H9 (cell line): ENCODE data around the gene ENO1. TPM values are rescaled to one million over a fixed set of nuclear protein-coding genes. Genes with fewer than 3 reads are reported as not detected.

Experiments
- DNase-seq: peaks from one replicate; pipeline ENCODE4 v3.0.0-alpha.2; 2017
- H2AFZ ChIP-seq: one replicate; pipeline ENCODE4 v1.6.1; 2013; ENCODE audit warnings: mild to moderate bottlenecking, low read length, control low read depth, moderate library complexity
- H2AK5ac ChIP-seq: 2 replicates; pipeline ENCODE4 v1.6.1; 2013; ENCODE audit warnings: low read length, control low read depth, mixed read lengths; ENCODE audit not compliant: insufficient read length
- H2BK120ac ChIP-seq: one replicate; pipeline ENCODE4 v1.6.1; 2013; ENCODE audit warnings: low read depth, mild to moderate bottlenecking, low read length, control low read depth, inconsistent platforms; ENCODE audit not compliant: poor library complexity, severe bottlenecking
- H2BK12ac ChIP-seq: 2 replicates; pipeline ENCODE4 v1.6.1; 2013; ENCODE audit warnings: low read length, control low read depth, mixed read lengths, low read depth; ENCODE audit not compliant: insufficient read length
- H2BK15ac ChIP-seq: 2 replicates; pipeline ENCODE4 v1.6.1; 2013; ENCODE audit warnings: low read depth, low read length, control low read depth
- H2BK20ac ChIP-seq: one replicate; pipeline ENCODE4 v1.6.1; 2013; ENCODE audit warnings: low read depth, mild to moderate bottlenecking, low read length, control low read depth, inconsistent platforms; ENCODE audit not compliant: poor library complexity, severe bottlenecking
- H2BK5ac ChIP-seq: 2 replicates; pipeline ENCODE4 v1.6.1; 2013; ENCODE audit warnings: low read length, control low read depth, mixed read lengths; ENCODE audit not compliant: insufficient read length
- H3K14ac ChIP-seq: 2 replicates; pipeline ENCODE4 v1.6.1; 2013; ENCODE audit warnings: low read length, control low read depth; ENCODE audit not compliant: insufficient read depth
- H3K18ac ChIP-seq: 2 replicates; pipeline ENCODE4 v1.6.1; 2013; ENCODE audit warnings: low read depth, mild to moderate bottlenecking, mixed read lengths, low read length, control low read depth; ENCODE audit not compliant: insufficient read length
- H3K23ac ChIP-seq: 2 replicates; pipeline ENCODE4 v1.6.1; 2013; ENCODE audit warnings: low read length, control low read depth, mixed read lengths, low read depth; ENCODE audit not compliant: insufficient read length
- H3K23me2 ChIP-seq: 2 replicates; pipeline ENCODE4 v1.6.1; 2013; ENCODE audit warnings: low read depth, mild to moderate bottlenecking, mixed read lengths, low read length, control low read depth; ENCODE audit not compliant: insufficient read length, poor library complexity, severe bottlenecking
- H3K27ac ChIP-seq: 2 replicates; pipeline ENCODE4 v1.5.1; 2013; ENCODE audit warnings: low read length, control low read depth, mixed read lengths, low read depth; ENCODE audit not compliant: insufficient read length
- H3K27me3 ChIP-seq: 2 replicates; pipeline ENCODE4 v1.6.1; 2013; ENCODE audit warnings: low read length, control low read depth, inconsistent platforms; ENCODE audit not compliant: insufficient read depth
- H3K4ac ChIP-seq: 2 replicates; pipeline ENCODE4 v1.6.1; 2013; ENCODE audit warnings: low read depth, mild to moderate bottlenecking, control low read depth, inconsistent platforms, low read length, moderate library complexity
- H3K4me1 ChIP-seq: 2 replicates; pipeline ENCODE4 v1.6.1; 2013; ENCODE audit warnings: low read length, control low read depth, inconsistent platforms; ENCODE audit not compliant: insufficient read depth
- H3K4me2 ChIP-seq: 2 replicates; pipeline ENCODE4 v1.6.1; 2013; ENCODE audit warnings: low read length, control low read depth, mixed read lengths; ENCODE audit not compliant: insufficient read length, insufficient read depth
- H3K56ac ChIP-seq: 2 replicates; pipeline ENCODE4 v1.6.1; 2013; ENCODE audit warnings: low read depth, mild to moderate bottlenecking, mixed read lengths, low read length, control low read depth; ENCODE audit not compliant: insufficient read length
- H3K79me1 ChIP-seq: 2 replicates; pipeline ENCODE4 v1.6.1; 2013; ENCODE audit warnings: low read depth, mild to moderate bottlenecking, moderate library complexity, low read length, control low read depth, inconsistent platforms; ENCODE audit not compliant: insufficient read depth, poor library complexity, severe bottlenecking
- H3K79me2 ChIP-seq: 2 replicates; pipeline ENCODE4 v1.6.1; 2013; ENCODE audit warnings: low read length, control low read depth, inconsistent platforms; ENCODE audit not compliant: insufficient read depth
- H3K9ac ChIP-seq: 2 replicates; pipeline ENCODE4 v1.6.1; 2013; ENCODE audit warnings: low read length, control low read depth, mixed read lengths; ENCODE audit not compliant: insufficient read length; ENCODE audit errors: extremely low read depth
- H3K9me3 ChIP-seq: one replicate; pipeline ENCODE4 v1.6.1; 2013; ENCODE audit warnings: low read depth, low read length, inconsistent platforms; ENCODE audit not compliant: control insufficient read depth
- H3T11ph ChIP-seq: one replicate; pipeline ENCODE4 v1.6.1; 2013; ENCODE audit warnings: mild to moderate bottlenecking, low read length, control low read depth, inconsistent platforms
- H4K20me1 ChIP-seq: one replicate; pipeline ENCODE4 v1.6.1; 2013; ENCODE audit not compliant: control insufficient read depth, insufficient read length, insufficient read depth
- H4K5ac ChIP-seq: 2 replicates; pipeline ENCODE4 v1.6.1; 2013; ENCODE audit warnings: low read depth, mild to moderate bottlenecking, mixed read lengths, low read length, control low read depth; ENCODE audit not compliant: insufficient read length
- H4K8ac ChIP-seq: replicated peaks from 2 replicates; pipeline ENCODE4 v1.6.1; 2013; ENCODE audit warnings: low read length, control low read depth, mixed read lengths, low read depth; ENCODE audit not compliant: insufficient read length
- H4K91ac ChIP-seq: 2 replicates; pipeline ENCODE4 v1.6.1; 2013; ENCODE audit warnings: low read depth, mild to moderate bottlenecking, moderate library complexity, mixed read lengths, low read length, control low read depth; ENCODE audit not compliant: insufficient read length
- H3K27ac Mint-ChIP-seq, 3 experiments: 2 replicates in 2 of 3; 3 replicates in 1 of 3; pipeline ENCODE4 v1.8.0; 2020 to 2021; ENCODE audit warnings: mixed read lengths in 3 of 3, mild to moderate bottlenecking in 1 of 3, moderate library complexity in 1 of 3
- H3K27me3 Mint-ChIP-seq: 2 replicates; pipeline ENCODE4 v1.8.0; 2021; ENCODE audit warnings: low read depth, mild to moderate bottlenecking, moderate library complexity, mixed read lengths
- H3K36me3 Mint-ChIP-seq, 3 experiments: 2 replicates in 2 of 3; 3 replicates in 1 of 3; pipeline ENCODE4 v1.8.0; 2020 to 2021; ENCODE audit warnings: low read depth in 3 of 3, mixed read lengths in 3 of 3; ENCODE audit not compliant: insufficient read depth in 1 of 3
- H3K4me1 Mint-ChIP-seq, 2 experiments: 2 replicates each; pipeline ENCODE4 v1.8.0; 2020; ENCODE audit warnings: mixed read lengths in 2 of 2
- H3K4me3 Mint-ChIP-seq, 2 experiments: 2 replicates in 1 of 2; 3 replicates in 1 of 2; pipeline ENCODE4 v1.8.0; 2020 to 2021; ENCODE audit warnings: mild to moderate bottlenecking in 2 of 2, mixed read lengths in 2 of 2, moderate library complexity in 1 of 2
- H3K9me3 Mint-ChIP-seq, 2 experiments: 2 replicates in 1 of 2; 3 replicates in 1 of 2; pipeline ENCODE4 v1.8.0; 2020; ENCODE audit warnings: mild to moderate bottlenecking in 2 of 2, mixed read lengths in 2 of 2, moderate library complexity in 1 of 2
- WGBS: extraction: QIAGEN DNeasy Blood & Tissue Kit; methylation state at CpG from one replicate; pipeline ENCODE4 v1.1.7; 2013; ENCODE audit warnings: missing lambda C conversion rate, low lambda C conversion rate, mixed read lengths; ENCODE audit not compliant: insufficient read length; ENCODE audit errors: extremely low coverage; 5-methylcytosine and 5-hydroxymethylcytosine counted together
- total RNA-seq: library from RNA; stranded (reverse); gene quantifications from 2 replicates; pipeline ENCODE4 v1.2.1, GENCODE V29; 2021
- TF ChIP-seq, protein P1 (sequence below): fragments of 200-600 bp; sonication (generic); conservative IDR thresholded peaks from 3 replicates; pipeline ENCODE4 v1.8.0; 2021; ENCODE audit warnings: antibody characterized with exemption, mild to moderate bottlenecking

The ENO1 gene
- total RNA-seq, 1 experiment from 2014 or later = 1,781 TPM

DNA sequence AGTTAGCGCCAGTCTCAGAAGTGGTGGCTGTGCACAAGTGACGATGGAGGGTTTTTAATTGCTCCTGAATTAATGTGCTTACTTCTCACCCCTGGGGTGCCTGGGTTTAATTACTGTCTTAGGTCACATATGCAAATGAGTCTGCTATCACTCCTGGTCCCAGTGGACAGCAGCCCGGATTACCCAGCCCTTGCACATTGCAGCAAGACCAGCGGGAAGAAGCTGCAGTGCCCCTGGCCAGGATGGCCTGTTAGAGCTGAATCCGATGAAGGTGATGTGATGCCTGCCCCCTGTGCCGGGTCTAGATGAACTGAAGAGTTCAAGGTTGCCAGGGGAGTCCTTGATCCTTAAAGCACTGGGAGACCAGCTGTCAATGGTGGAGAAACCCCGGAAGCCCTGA lies 24.2 kb downstream of the ENO1 start:
- Histone ChIP-seq H3K79me2 (no peaks in the 10 kb centered on the region), H2BK12ac (no peak overlapping the region), H4K8ac (no peak overlapping the region), H4K91ac (no peak overlapping the region), H3K9ac (no peak overlapping the region), H3K4ac (no peak overlapping the region), H3K56ac (no peak overlapping the region), H2AK5ac (no peak overlapping the region), H3K23me2 (no peaks in the 10 kb centered on the region), H2BK5ac (no peak overlapping the region), H3K27me3 (no peaks in the 10 kb centered on the region), H3K18ac (no peak overlapping the region), H3K14ac (no peak overlapping the region), H3K9me3 (no peaks in the 10 kb centered on the region), H3K79me1 (no peaks in the 10 kb centered on the region), H4K5ac (no peak overlapping the region), H2AFZ (no peak overlapping the region), H3K27ac (no peak overlapping the region), H3K23ac (no peak overlapping the region), H3K4me1 (no peaks in the 10 kb centered on the region; the same call in 1 of the 2 replicates), H2BK20ac (no peak overlapping the region), H2BK120ac (no peak overlapping the region), H2BK15ac (no peak overlapping the region), H3T11ph (no peak overlapping the region), H3K4me2 (no peak overlapping the region), H4K20me1 (no peaks in the 10 kb centered on the region)
- WGBS = no CpG with 5 or more reads among the region's 7 CpGs
- no peak for DNase-seq
- H3K9me3 Mint-ChIP-seq = no peaks in the 10 kb centered on the region
- peaks cover 11 to 28% (median 20%) of the 10 kb centered on the region in 3 experiments; a peak in 6 of 7 replicates for H3K36me3 Mint-ChIP-seq
- H3K4me3 Mint-ChIP-seq = no peak overlapping the region
- no peaks in the 10 kb centered on the region; the same call in 1 of the 2 replicates for H3K27me3 Mint-ChIP-seq
- peaks cover 11 to 16% of the 10 kb centered on the region in 2 experiments for H3K4me1 Mint-ChIP-seq
- no peak overlapping the region; a peak in 1 of 7 replicates for H3K27ac Mint-ChIP-seq
- TF ChIP-seq, protein P1, sequence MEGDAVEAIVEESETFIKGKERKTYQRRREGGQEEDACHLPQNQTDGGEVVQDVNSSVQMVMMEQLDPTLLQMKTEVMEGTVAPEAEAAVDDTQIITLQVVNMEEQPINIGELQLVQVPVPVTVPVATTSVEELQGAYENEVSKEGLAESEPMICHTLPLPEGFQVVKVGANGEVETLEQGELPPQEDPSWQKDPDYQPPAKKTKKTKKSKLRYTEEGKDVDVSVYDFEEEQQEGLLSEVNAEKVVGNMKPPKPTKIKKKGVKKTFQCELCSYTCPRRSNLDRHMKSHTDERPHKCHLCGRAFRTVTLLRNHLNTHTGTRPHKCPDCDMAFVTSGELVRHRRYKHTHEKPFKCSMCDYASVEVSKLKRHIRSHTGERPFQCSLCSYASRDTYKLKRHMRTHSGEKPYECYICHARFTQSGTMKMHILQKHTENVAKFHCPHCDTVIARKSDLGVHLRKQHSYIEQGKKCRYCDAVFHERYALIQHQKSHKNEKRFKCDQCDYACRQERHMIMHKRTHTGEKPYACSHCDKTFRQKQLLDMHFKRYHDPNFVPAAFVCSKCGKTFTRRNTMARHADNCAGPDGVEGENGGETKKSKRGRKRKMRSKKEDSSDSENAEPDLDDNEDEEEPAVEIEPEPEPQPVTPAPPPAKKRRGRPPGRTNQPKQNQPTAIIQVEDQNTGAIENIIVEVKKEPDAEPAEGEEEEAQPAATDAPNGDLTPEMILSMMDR = no peak
